Endothelial cell of umbilical vein (primary cell): ENCODE results near the gene UBE2M. TPM values are rescaled to one million over a fixed set of nuclear protein-coding genes. Genes with fewer than 3 reads are reported as not detected.
A peak's percentile ranks its signal among the peaks of the same experiment; 100 is the strongest.

ENCODE experiments used
- BruUV-seq: library from RNA; stranded (reverse); fragments of 400-500 nt; replicated peaks from 2 replicates; lab custom pipeline; 2021; lab: Mats Ljungman, UMichigan
- CTCF ChIA-PET: fragments of 300-600, 350-600 bp; sonication (Branson Sonifier 250); formaldehyde crosslinking; loops from one replicate; lab custom pipeline; 2021; ENCODE audit warnings: antibody characterized with exemption, inconsistent platforms; lab: Charles Lee
- POLR2A ChIA-PET: fragments of 300-600, 350-600 bp; sonication (Branson Sonifier 250); formaldehyde crosslinking; loops from one replicate; lab custom pipeline; 2021; ENCODE audit warnings: antibody characterized with exemption, inconsistent platforms; lab: Charles Lee
- DNase-seq: peaks from one replicate; pipeline ENCODE4 v3.0.0-alpha.2; 2011; ENCODE audit warnings: low read depth, low spot score
- FAIRE-seq: peaks from 2 replicates; lab custom pipeline; 2011; peaks lifted over from hg19 to GRCh38; lab: Jason Lieb, UNC
- H2AFZ ChIP-seq: 2 replicates; pipeline ENCODE4 v1.6.0; 2012; ENCODE audit warnings: low read depth, low read length, control low read depth, inconsistent platforms
- H3K27ac ChIP-seq: 2 replicates; pipeline ENCODE4 v1.5.1; 2011; ENCODE audit warnings: low read depth, mild to moderate bottlenecking, control low read depth, low read length, moderate library complexity; ENCODE audit not compliant: insufficient read depth
- H3K27me3 ChIP-seq, 2 experiments: 2 replicates each; pipeline versions ENCODE4 v1.6.0 to v1.6.1; 2011; ENCODE audit warnings: low read length in 2 of 2, mixed read lengths in 1 of 2; ENCODE audit not compliant: control insufficient read depth in 2 of 2, insufficient read depth in 2 of 2
- H3K36me3 ChIP-seq, 2 experiments: 2 replicates in 1 of 2; 3 replicates in 1 of 2; pipeline ENCODE4 v1.5.1; 2011; ENCODE audit warnings: low read length in 2 of 2, mild to moderate bottlenecking in 1 of 2, moderate library complexity in 1 of 2; ENCODE audit not compliant: control insufficient read depth in 2 of 2, insufficient read depth in 2 of 2; ENCODE audit errors: extremely low read depth in 1 of 2
- H3K4me1 ChIP-seq: 3 replicates; pipeline ENCODE4 v1.5.1; 2011; ENCODE audit warnings: mild to moderate bottlenecking, low read length; ENCODE audit not compliant: control insufficient read depth, insufficient read depth; ENCODE audit errors: extremely low read depth
- H3K4me2 ChIP-seq: 2 replicates; pipeline ENCODE4 v1.6.1; 2011; ENCODE audit warnings: low read length, control low read depth, mixed read lengths; ENCODE audit not compliant: insufficient read depth
- H3K4me3 ChIP-seq, 3 experiments: fragments of 200-600 bp in 1 of 3; sonication (generic), shearing (Covaris generic) in 1 of 3; replicated peaks in 1 of 3; 2 replicates each; pipeline ENCODE4 v1.5.1; 2011 to 2016; ENCODE audit warnings: control low read depth in 3 of 3, low read length in 3 of 3, mild to moderate bottlenecking in 2 of 3, inconsistent platforms in 1 of 3, low read depth in 1 of 3, moderate library complexity in 1 of 3; ENCODE audit not compliant: insufficient read depth in 1 of 3
- H3K79me2 ChIP-seq: 2 replicates; pipeline ENCODE4 v1.6.0; 2012; ENCODE audit warnings: low read length, inconsistent platforms; ENCODE audit not compliant: control insufficient read depth, insufficient read depth
- H3K9ac ChIP-seq: replicated peaks from 2 replicates; pipeline ENCODE3; 2011; ENCODE audit warnings: low read length, control low read depth; ENCODE audit not compliant: insufficient read depth; ENCODE audit errors: extremely low read depth
- H3K9me1 ChIP-seq: replicated peaks from 3 replicates; pipeline ENCODE4 v1.6.0; 2011; ENCODE audit warnings: mild to moderate bottlenecking, low read length; ENCODE audit not compliant: control insufficient read depth, insufficient read depth; ENCODE audit errors: extremely low read depth
- H3K9me3 ChIP-seq: replicated peaks from 2 replicates; pipeline ENCODE4 v1.5.1; 2012; ENCODE audit warnings: low read length, inconsistent platforms; ENCODE audit not compliant: control insufficient read depth, insufficient read depth
- H4K20me1 ChIP-seq: replicated peaks from 2 replicates; pipeline ENCODE3; 2011; ENCODE audit warnings: mild to moderate bottlenecking, low read length; ENCODE audit not compliant: control insufficient read depth, insufficient read depth; ENCODE audit errors: extremely low read depth
- POLR2AphosphoS5 ChIP-seq: IDR thresholded peaks from 2 replicates; pipeline ENCODE4 v1.6.1; 2012; ENCODE audit warnings: low read depth, mild to moderate bottlenecking, control low read depth, low read length, moderate library complexity; ENCODE audit not compliant: insufficient read depth
- dilution Hi-C: fragments of 300-500 bp; cut with MboI; formaldehyde crosslinking; loops from one replicate; pipeline ENCODE4 v1.15.0; 2019; ENCODE audit warnings: low sequenced_read_pairs; ENCODE audit not compliant: extremely low pct_ligation_motif_present
- intact Hi-C: fragments of 100-400 bp; cut with micrococcal nuclease; formaldehyde crosslinking; loops from one replicate; pipeline ENCODE4 v1.10.0; 2022
- polyA plus RNA-seq, 4 experiments: library from polyadenylated mRNA; depleted of rRNA in 3 of 4; stranded (reverse) in 3 of 4; unstranded in 1 of 4; fragments of >200 nt; gene quantifications; 2 replicates each; pipeline versions ENCODE4 v1.2.1 to v1.2.3, GENCODE V29; 2011 to 2012; ENCODE audit warnings: missing spikeins in 1 of 4
- total RNA-seq: library from RNA; stranded (reverse); gene quantifications from 2 replicates; pipeline ENCODE4 v1.2.3, GENCODE V29; 2021
- TF ChIP-seq, protein P1 (sequence below), 2 donors: IDR thresholded peaks; 1 replicate in 1 of 2; 2 replicates in 1 of 2; pipeline ENCODE4 v1.5.1; 2011; ENCODE audit warnings: low read length in 2 of 2, mild to moderate bottlenecking in 2 of 2, moderate library complexity in 2 of 2, control low read depth in 1 of 2, inconsistent platforms in 1 of 2, low read depth in 1 of 2; ENCODE audit not compliant: insufficient read depth in 1 of 2; ENCODE audit errors: extremely low read depth in 1 of 2

The UBE2M gene
- total and polyA plus RNA-seq, 2 donors (not counting 3 experiments of a cell fraction or from before 2014, with no cell fraction given) = 87.8 to 102 TPM

DNA sequence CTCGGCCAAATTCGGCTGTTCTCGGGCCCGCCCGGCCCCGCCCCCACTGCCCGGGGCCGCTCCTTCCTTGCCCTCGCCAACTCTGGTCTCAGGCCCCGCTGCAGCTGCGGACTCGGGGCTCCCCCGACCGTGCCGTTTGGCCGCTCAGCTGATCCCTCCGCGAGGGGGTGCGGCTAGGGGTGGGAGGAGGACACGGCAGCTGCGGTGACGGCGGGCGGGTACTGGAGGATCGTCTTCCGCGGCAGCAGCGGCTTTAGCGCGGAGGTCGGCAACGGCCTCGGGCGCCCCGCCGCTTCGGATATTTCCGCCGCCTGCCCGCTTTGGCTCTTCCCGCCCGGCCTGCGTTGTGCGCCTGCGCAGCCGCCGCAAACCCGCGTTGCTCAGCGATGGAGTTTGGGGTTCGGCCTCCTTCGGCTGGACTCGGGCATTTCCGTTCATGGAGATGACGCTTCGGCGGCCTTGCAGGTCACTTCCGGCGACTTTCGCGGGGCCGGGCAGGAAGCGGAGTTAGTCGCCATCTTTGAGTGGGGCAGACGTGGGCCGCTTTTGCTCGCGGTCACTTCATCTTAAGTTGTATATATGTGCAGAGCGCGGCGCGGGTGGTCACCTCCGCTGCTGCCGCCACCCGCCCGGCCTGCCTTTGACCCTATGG, 338 bp upstream of the UBE2M start:
- peaks cover 9 to 19% of the 10 kb centered on the region in 2 experiments for H3K27me3 ChIP-seq
- H2AFZ ChIP-seq = peak overlapping the region; percentile 60
- peaks cover 47% of the 10 kb centered on the region for H3K4me1 ChIP-seq
- intact Hi-C loops (loop anchor here (1.0 kb wide), 4 partner anchors 14 to 171 kb away; partner anchors contain the start of genes MZF1, RPS5, TRIM28 and ZBTB45), dilution Hi-C loops (no loop called here)
- DNase-seq (peak; percentile 99), FAIRE-seq (peak; percentile 100)
- ChIA-PET POLR2A (interaction anchor here (1.4 kb wide), 1 partner anchor 16 kb away, joined by 3 read pairs; no protein-coding TSS in a partner anchor), CTCF (interaction anchor here (0.6 to 2.3 kb wide), 6 partner anchors 15 to 45 kb away, joined by 3 to 14 read pairs (median 4); partner anchors contain the start of genes TRIM28 and ZBTB45)
- H3K79me2 ChIP-seq = peaks cover 23% of the 10 kb centered on the region
- H3K27ac ChIP-seq = peak overlapping the region; percentile 83
- TF ChIP-seq, protein P1, sequence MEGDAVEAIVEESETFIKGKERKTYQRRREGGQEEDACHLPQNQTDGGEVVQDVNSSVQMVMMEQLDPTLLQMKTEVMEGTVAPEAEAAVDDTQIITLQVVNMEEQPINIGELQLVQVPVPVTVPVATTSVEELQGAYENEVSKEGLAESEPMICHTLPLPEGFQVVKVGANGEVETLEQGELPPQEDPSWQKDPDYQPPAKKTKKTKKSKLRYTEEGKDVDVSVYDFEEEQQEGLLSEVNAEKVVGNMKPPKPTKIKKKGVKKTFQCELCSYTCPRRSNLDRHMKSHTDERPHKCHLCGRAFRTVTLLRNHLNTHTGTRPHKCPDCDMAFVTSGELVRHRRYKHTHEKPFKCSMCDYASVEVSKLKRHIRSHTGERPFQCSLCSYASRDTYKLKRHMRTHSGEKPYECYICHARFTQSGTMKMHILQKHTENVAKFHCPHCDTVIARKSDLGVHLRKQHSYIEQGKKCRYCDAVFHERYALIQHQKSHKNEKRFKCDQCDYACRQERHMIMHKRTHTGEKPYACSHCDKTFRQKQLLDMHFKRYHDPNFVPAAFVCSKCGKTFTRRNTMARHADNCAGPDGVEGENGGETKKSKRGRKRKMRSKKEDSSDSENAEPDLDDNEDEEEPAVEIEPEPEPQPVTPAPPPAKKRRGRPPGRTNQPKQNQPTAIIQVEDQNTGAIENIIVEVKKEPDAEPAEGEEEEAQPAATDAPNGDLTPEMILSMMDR (IDR thresholded peaks at IDR 0.05; ENCODE audit: extremely low read depth in 1 of 2, insufficient read depth in 1 of 2, low read depth in 1 of 2, low read length in 2 of 2) = no peak
- peak; percentile 25 for TF ChIP-seq POLR2AphosphoS5
- no peaks in the 10 kb centered on the region for H4K20me1 ChIP-seq
- H3K9me1 ChIP-seq = no peaks in the 10 kb centered on the region
- no TSS peak for BruUV-seq
- H3K36me3 ChIP-seq = peaks cover 5 to 10% of the 10 kb centered on the region in 2 experiments
- H3K4me3 ChIP-seq = peak overlapping the region; percentile 20 to 63 (median 57)
- H3K4me2 ChIP-seq = peak overlapping the region; percentile 70
- no peaks in the 10 kb centered on the region for H3K9me3 ChIP-seq
- peak overlapping the region; percentile 93 for H3K9ac ChIP-seq
